Neural progenitor cell (in vitro differentiated cells): ENCODE data around the gene GPR161. TPM values are rescaled to one million over a fixed set of nuclear protein-coding genes. Genes with fewer than 3 reads are reported as not detected.
A peak's percentile ranks its signal among the peaks of the same experiment; 100 is the strongest.

Source experiments
- DNase-seq: peaks from one replicate; pipeline ENCODE4 v3.0.0-alpha.2; 2016; ENCODE audit warnings: low spot score
- H2AFZ ChIP-seq: fragments of 200-600 bp; sonication (generic); replicated peaks from 2 replicates; pipeline ENCODE4 v1.6.1; 2016; ENCODE audit warnings: antibody characterized with exemption
- H3F3A ChIP-seq: fragments of 200-600 bp; sonication (generic); 2 replicates; pipeline ENCODE4 v1.6.1; 2016; ENCODE audit warnings: antibody characterized with exemption, low read depth
- H3K27ac ChIP-seq: fragments of 200-600 bp; sonication (generic); 2 replicates; pipeline ENCODE4 v1.5.1; 2016; ENCODE audit warnings: mild to moderate bottlenecking
- H3K27me3 ChIP-seq: fragments of 200-600 bp; sonication (generic); 2 replicates; pipeline ENCODE4 v1.6.1; 2016; ENCODE audit warnings: mild to moderate bottlenecking, moderate library complexity
- H3K36me3 ChIP-seq: fragments of 200-600 bp; sonication (generic); 2 replicates; pipeline ENCODE4 v1.5.1; 2016
- H3K4me1 ChIP-seq: fragments of 200-600 bp; sonication (generic); 2 replicates; pipeline ENCODE4 v1.6.1; 2016; ENCODE audit warnings: mixed run types
- H3K4me2 ChIP-seq: fragments of 200-600 bp; sonication (generic); 2 replicates; pipeline ENCODE4 v1.6.1; 2016
- H3K4me3 ChIP-seq: fragments of 200-600 bp; sonication (generic); 2 replicates; pipeline ENCODE4 v1.5.1; 2016
- H3K79me2 ChIP-seq: fragments of 200-600 bp; sonication (generic); 2 replicates; pipeline ENCODE4 v1.6.1; 2016; ENCODE audit warnings: low read depth
- H3K9ac ChIP-seq: fragments of 200-600 bp; sonication (generic); 2 replicates; pipeline ENCODE4 v1.6.1; 2016
- H3K9me3 ChIP-seq: fragments of 200-600 bp; sonication (generic); 2 replicates; pipeline ENCODE4 v1.5.1; 2016; ENCODE audit warnings: low read depth
- H4K20me1 ChIP-seq: fragments of 200-600 bp; sonication (generic); 2 replicates; pipeline ENCODE4 v1.6.1; 2016; ENCODE audit warnings: low read depth
- H3K27ac Mint-ChIP-seq: 3 replicates; pipeline ENCODE4 v1.8.0; 2021; ENCODE audit warnings: mixed read lengths
- H3K27me3 Mint-ChIP-seq: 2 replicates; pipeline ENCODE4 v1.8.0; 2022; ENCODE audit warnings: low read depth, mild to moderate bottlenecking, inconsistent platforms, moderate library complexity, mixed read lengths; ENCODE audit not compliant: insufficient read depth
- H3K36me3 Mint-ChIP-seq: 3 replicates; pipeline ENCODE4 v1.8.0; 2021; ENCODE audit warnings: mixed read lengths
- H3K4me1 Mint-ChIP-seq: 3 replicates; pipeline ENCODE4 v1.8.0; 2021; ENCODE audit warnings: mixed read lengths
- H3K4me3 Mint-ChIP-seq: 3 replicates; pipeline ENCODE4 v1.8.0; 2021; ENCODE audit warnings: mild to moderate bottlenecking, moderate library complexity, mixed read lengths
- H3K9me3 Mint-ChIP-seq: 3 replicates; pipeline ENCODE4 v1.8.0; 2020; ENCODE audit warnings: mixed read lengths
- EZH2 ChIP-seq: fragments of 200-600 bp; sonication (generic); IDR thresholded peaks from 2 replicates; pipeline ENCODE4 v1.6.1; 2017; ENCODE audit warnings: antibody characterized with exemption, mild to moderate bottlenecking, moderate library complexity
- EZH2phosphoT487 ChIP-seq: fragments of 200-600 bp; sonication (generic); IDR thresholded peaks from 2 replicates; pipeline ENCODE4 v1.6.1; 2017; ENCODE audit warnings: antibody characterized with exemption
- total RNA-seq: library from RNA; depleted of rRNA; stranded (reverse); fragments of >200 nt; gene quantifications from 2 replicates; pipeline ENCODE4 v1.2.3, GENCODE V29; 2015; ENCODE audit warnings: low replicate concordance
- TF ChIP-seq, protein P1 (sequence below): fragments of 200-600 bp; sonication (generic); IDR thresholded peaks from 2 replicates; pipeline ENCODE4 v1.5.1; 2017; ENCODE audit warnings: antibody characterized with exemption, mild to moderate bottlenecking

GPR161 gene
- total RNA-seq, 1 donor from 2014 or later = 21.1 TPM

GRCh38 chr1:168092566-168093355, 44.0 kb downstream of the GPR161 start:
- Histone ChIP-seq H3F3A (no peaks in the 10 kb centered on the region), H3K4me3 (no peak overlapping the region), H3K36me3 (no peaks in the 10 kb centered on the region), H4K20me1 (peaks cover 23% of the 10 kb centered on the region), H3K4me2 (no peak overlapping the region), H3K27ac (no peak overlapping the region), H2AFZ (no peak overlapping the region), H3K79me2 (no peaks in the 10 kb centered on the region), H3K9me3 (no peaks in the 10 kb centered on the region), H3K4me1 (peaks cover 15% of the 10 kb centered on the region), H3K27me3 (no peaks in the 10 kb centered on the region), H3K9ac (no peak overlapping the region)
- Mint-ChIP-seq H3K27ac (peak overlapping the region; percentile 25), H3K9me3 (no peaks in the 10 kb centered on the region), H3K27me3 (peaks cover 5% of the 10 kb centered on the region), H3K4me1 (peaks cover 10% of the 10 kb centered on the region), H3K36me3 (peaks cover 46% of the 10 kb centered on the region), H3K4me3 (no peak overlapping the region)
- TF ChIP-seq, protein P1, sequence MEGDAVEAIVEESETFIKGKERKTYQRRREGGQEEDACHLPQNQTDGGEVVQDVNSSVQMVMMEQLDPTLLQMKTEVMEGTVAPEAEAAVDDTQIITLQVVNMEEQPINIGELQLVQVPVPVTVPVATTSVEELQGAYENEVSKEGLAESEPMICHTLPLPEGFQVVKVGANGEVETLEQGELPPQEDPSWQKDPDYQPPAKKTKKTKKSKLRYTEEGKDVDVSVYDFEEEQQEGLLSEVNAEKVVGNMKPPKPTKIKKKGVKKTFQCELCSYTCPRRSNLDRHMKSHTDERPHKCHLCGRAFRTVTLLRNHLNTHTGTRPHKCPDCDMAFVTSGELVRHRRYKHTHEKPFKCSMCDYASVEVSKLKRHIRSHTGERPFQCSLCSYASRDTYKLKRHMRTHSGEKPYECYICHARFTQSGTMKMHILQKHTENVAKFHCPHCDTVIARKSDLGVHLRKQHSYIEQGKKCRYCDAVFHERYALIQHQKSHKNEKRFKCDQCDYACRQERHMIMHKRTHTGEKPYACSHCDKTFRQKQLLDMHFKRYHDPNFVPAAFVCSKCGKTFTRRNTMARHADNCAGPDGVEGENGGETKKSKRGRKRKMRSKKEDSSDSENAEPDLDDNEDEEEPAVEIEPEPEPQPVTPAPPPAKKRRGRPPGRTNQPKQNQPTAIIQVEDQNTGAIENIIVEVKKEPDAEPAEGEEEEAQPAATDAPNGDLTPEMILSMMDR = peak; percentile 42
- no peak for TF ChIP-seq EZH2
- TF ChIP-seq EZH2phosphoT487 = no peak
- peak; percentile 54 for DNase-seq

DNA sequence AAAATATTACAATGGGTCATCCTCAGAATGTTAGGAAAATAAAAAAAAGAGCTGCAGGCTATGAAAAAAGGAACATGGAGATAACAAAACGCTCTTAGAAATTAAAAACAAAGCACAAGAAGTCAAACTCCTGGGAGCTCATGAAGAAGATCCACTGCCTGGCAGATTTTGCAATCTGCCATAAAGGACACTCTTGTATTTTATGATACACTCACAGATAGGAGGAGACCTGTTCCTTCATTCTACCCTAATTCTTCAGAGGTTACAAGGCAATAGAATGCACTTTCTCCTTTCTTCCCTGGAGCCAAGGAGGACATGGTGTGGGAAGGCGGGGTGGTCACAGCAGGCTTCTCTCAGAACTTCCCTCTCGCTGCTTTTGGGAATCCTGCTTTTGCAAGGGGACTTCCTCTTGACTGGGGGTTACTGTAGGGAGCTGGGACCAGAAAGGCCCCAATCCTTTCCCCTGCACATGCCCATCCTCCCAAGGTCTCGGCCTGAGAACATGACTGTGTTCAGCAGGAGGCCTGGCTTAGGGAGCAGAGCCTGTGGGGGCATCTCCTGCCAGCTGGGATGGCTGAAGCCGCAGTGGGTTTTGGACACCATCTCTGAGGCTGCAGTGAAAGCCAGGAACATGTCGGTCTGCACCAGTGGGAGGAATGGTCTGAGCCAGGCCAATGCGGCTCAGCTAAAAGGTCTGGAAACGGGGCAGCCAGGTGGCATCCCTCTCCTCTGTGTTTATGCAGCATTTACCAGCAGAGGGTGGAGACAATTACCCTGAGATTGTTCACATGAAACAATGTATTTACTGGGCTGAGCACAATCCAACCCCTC, 44.8 kb downstream of the GPR161 start:
- H3K4me1 ChIP-seq = peaks cover 15% of the 10 kb centered on the region
- H3K4me1 Mint-ChIP-seq = peaks cover 13% of the 10 kb centered on the region
- H3K27ac Mint-ChIP-seq = peak overlapping the region; percentile 67
- no peak overlapping the region for H3K9ac ChIP-seq
- H3K27me3 Mint-ChIP-seq = peaks cover 6% of the 10 kb centered on the region
- no peak overlapping the region for H3K4me3 ChIP-seq
- no peak overlapping the region for H2AFZ ChIP-seq
- no peak for DNase-seq
- no peaks in the 10 kb centered on the region for H3K27me3 ChIP-seq
- no peak overlapping the region for H3K4me2 ChIP-seq
- H3F3A ChIP-seq = no peaks in the 10 kb centered on the region
- no peaks in the 10 kb centered on the region for H3K36me3 ChIP-seq
- peaks cover 23% of the 10 kb centered on the region for H4K20me1 ChIP-seq
- no peaks in the 10 kb centered on the region for H3K9me3 Mint-ChIP-seq
- no peaks in the 10 kb centered on the region for H3K79me2 ChIP-seq
- no peak overlapping the region for H3K27ac ChIP-seq
- peaks cover 47% of the 10 kb centered on the region for H3K36me3 Mint-ChIP-seq
- H3K9me3 ChIP-seq = no peaks in the 10 kb centered on the region
- no peak for TF ChIP-seq EZH2phosphoT487
- no peak for TF ChIP-seq EZH2
- TF ChIP-seq, protein P1 = no peak
- H3K4me3 Mint-ChIP-seq = no peak overlapping the region

DNA sequence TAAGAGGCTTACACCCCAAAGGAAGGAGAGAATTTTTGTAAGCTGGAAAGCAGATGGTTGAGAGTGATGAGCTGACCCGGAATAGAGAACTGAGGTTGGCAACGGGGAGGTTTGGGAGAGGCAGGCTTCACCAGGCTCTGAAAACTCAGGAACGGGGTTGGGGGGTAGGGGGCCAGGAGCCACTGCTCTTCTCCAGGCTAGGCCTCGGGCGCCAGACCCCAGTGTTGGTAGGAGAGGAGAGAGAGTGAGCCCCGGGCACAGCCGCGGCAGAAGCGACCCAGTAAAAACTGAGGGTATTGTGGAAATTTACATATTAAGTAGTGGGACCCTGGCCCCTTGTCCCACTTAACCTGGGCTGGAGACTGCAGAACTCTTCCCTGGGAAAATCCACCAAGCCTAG, 45.7 kb downstream of the GPR161 start:
- H3K4me3 Mint-ChIP-seq = no peak overlapping the region
- no peak for DNase-seq
- Histone ChIP-seq H2AFZ (no peak overlapping the region), H3K4me2 (no peak overlapping the region), H4K20me1 (peaks cover 27% of the 10 kb centered on the region), H3K9ac (no peak overlapping the region), H3K79me2 (no peaks in the 10 kb centered on the region), H3K4me3 (no peak overlapping the region), H3K36me3 (no peaks in the 10 kb centered on the region), H3K4me1 (peaks cover 15% of the 10 kb centered on the region), H3F3A (no peaks in the 10 kb centered on the region), H3K9me3 (no peaks in the 10 kb centered on the region), H3K27ac (no peak overlapping the region), H3K27me3 (no peaks in the 10 kb centered on the region)
- no peak for TF ChIP-seq EZH2
- no peak for TF ChIP-seq EZH2phosphoT487
- TF ChIP-seq, protein P1 = no peak
- peaks cover 17% of the 10 kb centered on the region for H3K4me1 Mint-ChIP-seq
- H3K27me3 Mint-ChIP-seq = peaks cover 5% of the 10 kb centered on the region
- H3K27ac Mint-ChIP-seq = peak overlapping the region; percentile 1
- H3K9me3 Mint-ChIP-seq = no peaks in the 10 kb centered on the region
- peaks cover 43% of the 10 kb centered on the region for H3K36me3 Mint-ChIP-seq
